Retinal pigment epithelial cell (primary cell): ENCODE results near the gene MEIOSIN.
"Not testable (repeated sequence)": the region's sequence is repeated elsewhere in the genome, so short reads cannot be mapped to it uniquely, and the experiment has no call there.

Experiments
- DNase-seq: peaks from one replicate; pipeline ENCODE4 v3.0.0-alpha.2; 2010; ENCODE audit warnings: low read depth
- H3K4me3 ChIP-seq: 2 replicates; pipeline ENCODE4 v1.5.1; 2011; ENCODE audit warnings: mild to moderate bottlenecking, low read length, control low read depth, moderate library complexity
- CTCF ChIP-seq: conservative IDR thresholded peaks from 2 replicates; pipeline ENCODE4 v1.5.1; 2011; ENCODE audit warnings: low read depth, low read length, control low read depth, inconsistent platforms

MEIOSIN gene

GRCh38 chr19:45794627-45795026 is 61.4 kb downstream of the MEIOSIN start:
- no peak for DNase-seq
- TF ChIP-seq CTCF: no peak
- no peak overlapping the region for H3K4me3 ChIP-seq

GRCh38 chr19:45798995-45799517 is 65.8 kb downstream of the MEIOSIN start:
- DNase-seq: no peak
- H3K4me3 ChIP-seq: no peak overlapping the region
- peak; percentile 81 for TF ChIP-seq CTCF

GRCh38 chr19:45799541-45799940 is 66.3 kb downstream of the MEIOSIN start:
- H3K4me3 ChIP-seq, DNase-seq: not testable (repeated sequence)

GRCh38 chr19:45800070-45800553 is 66.9 kb downstream of the MEIOSIN start:
- no peak for DNase-seq
- no peak for TF ChIP-seq CTCF

GRCh38 chr19:45801603-45802175 is 68.5 kb downstream of the MEIOSIN start:
- DNase-seq: no peak
- TF ChIP-seq CTCF: no peak
- H3K4me3 ChIP-seq: no peak overlapping the region

More at GRCh38 chr19:45800070-45800553, 66.9 kb downstream of the MEIOSIN start:
- H3K4me3 ChIP-seq: no peak overlapping the region

GRCh38 chr19:45804140-45804958 is 71.1 kb downstream of the MEIOSIN start:
- no peak for DNase-seq
- TF ChIP-seq CTCF: no peak
- no peak overlapping the region for H3K4me3 ChIP-seq

GRCh38 chr19:45804959-45805230 is 71.7 kb downstream of the MEIOSIN start:
- TF ChIP-seq CTCF: no peak

More at GRCh38 chr19:45804959-45805230, 71.7 kb downstream of the MEIOSIN start:
- no peak for DNase-seq
- no peak overlapping the region for H3K4me3 ChIP-seq
